Mucosa of stomach (tissue), 1 donor: ENCODE data around the gene FAM9A.

Source experiments
- H3K27me3 ChIP-seq: one replicate; pipeline ENCODE4 v1.7.0; 2013; ENCODE audit warnings: mild to moderate bottlenecking, low read length; ENCODE audit not compliant: control insufficient read depth, insufficient read depth
- H3K36me3 ChIP-seq: one replicate; pipeline ENCODE4 v1.7.0; 2013; ENCODE audit warnings: low read length; ENCODE audit not compliant: control insufficient read depth, insufficient read depth
- H3K4me1 ChIP-seq: one replicate; pipeline ENCODE4 v1.7.0; 2013; ENCODE audit warnings: mild to moderate bottlenecking, low read length; ENCODE audit not compliant: control insufficient read depth, insufficient read depth
- H3K4me3 ChIP-seq: one replicate; pipeline ENCODE4 v1.7.0; 2013; ENCODE audit warnings: low read length
- H3K9ac ChIP-seq: one replicate; pipeline ENCODE4 v1.7.0; 2013; ENCODE audit warnings: mild to moderate bottlenecking, low read length, moderate library complexity
- H3K9me3 ChIP-seq: one replicate; pipeline ENCODE4 v1.7.0; 2013; ENCODE audit warnings: mild to moderate bottlenecking, low read length, moderate library complexity; ENCODE audit not compliant: control insufficient read depth
- donor health status: Pancreatic carcinoma.

Gene FAM9A

GRCh38 chrX:8755116-8755515, 46.1 kb downstream of the FAM9A start:
- H3K4me1 ChIP-seq: no peaks in the 10 kb centered on the region
- no peaks in the 10 kb centered on the region for H3K36me3 ChIP-seq
- H3K9ac ChIP-seq: no peak overlapping the region
- no peak overlapping the region for H3K4me3 ChIP-seq
- no peaks in the 10 kb centered on the region for H3K9me3 ChIP-seq
- H3K27me3 ChIP-seq: no peaks in the 10 kb centered on the region

- no peak overlapping the region for H3K9ac ChIP-seq
- no peaks in the 10 kb centered on the region for H3K36me3 ChIP-seq
- no peaks in the 10 kb centered on the region for H3K9me3 ChIP-seq
- no peaks in the 10 kb centered on the region for H3K27me3 ChIP-seq
- no peaks in the 10 kb centered on the region for H3K4me1 ChIP-seq
- no peak overlapping the region for H3K4me3 ChIP-seq
Observed at GRCh38 chrX:8749697-8750096, 51.5 kb downstream of the FAM9A start.

- Histone ChIP-seq H3K4me1 (no peaks in the 10 kb centered on the region), H3K9ac (no peak overlapping the region), H3K27me3 (no peaks in the 10 kb centered on the region), H3K36me3 (no peaks in the 10 kb centered on the region), H3K9me3 (no peaks in the 10 kb centered on the region), H3K4me3 (no peak overlapping the region)
Observed at GRCh38 chrX:8748855-8749254, 52.3 kb downstream of the FAM9A start.

GRCh38 chrX:8743126-8743732, 58.0 kb downstream of the FAM9A start:
- no peaks in the 10 kb centered on the region for H3K4me1 ChIP-seq
- no peak overlapping the region for H3K4me3 ChIP-seq
- no peaks in the 10 kb centered on the region for H3K36me3 ChIP-seq
- no peak overlapping the region for H3K9ac ChIP-seq
- no peaks in the 10 kb centered on the region for H3K27me3 ChIP-seq
- H3K9me3 ChIP-seq: no peaks in the 10 kb centered on the region

GRCh38 chrX:8741981-8742380, 59.2 kb downstream of the FAM9A start:
- H3K4me1 ChIP-seq: no peaks in the 10 kb centered on the region
- H3K27me3 ChIP-seq: no peaks in the 10 kb centered on the region

More at GRCh38 chrX:8741981-8742380, 59.2 kb downstream of the FAM9A start:
- H3K9ac ChIP-seq: no peak overlapping the region
- H3K4me3 ChIP-seq: no peak overlapping the region
- no peaks in the 10 kb centered on the region for H3K36me3 ChIP-seq
- no peaks in the 10 kb centered on the region for H3K9me3 ChIP-seq
